NCI-H1417 (cell line): ENCODE measurements around the gene RPL18A.

Experiments used
- DNase-seq, 3 experiments: peaks; one replicate each; lab custom pipeline; 2025; lab: John Stamatoyannopoulos, UW

Gene RPL18A

DNA sequence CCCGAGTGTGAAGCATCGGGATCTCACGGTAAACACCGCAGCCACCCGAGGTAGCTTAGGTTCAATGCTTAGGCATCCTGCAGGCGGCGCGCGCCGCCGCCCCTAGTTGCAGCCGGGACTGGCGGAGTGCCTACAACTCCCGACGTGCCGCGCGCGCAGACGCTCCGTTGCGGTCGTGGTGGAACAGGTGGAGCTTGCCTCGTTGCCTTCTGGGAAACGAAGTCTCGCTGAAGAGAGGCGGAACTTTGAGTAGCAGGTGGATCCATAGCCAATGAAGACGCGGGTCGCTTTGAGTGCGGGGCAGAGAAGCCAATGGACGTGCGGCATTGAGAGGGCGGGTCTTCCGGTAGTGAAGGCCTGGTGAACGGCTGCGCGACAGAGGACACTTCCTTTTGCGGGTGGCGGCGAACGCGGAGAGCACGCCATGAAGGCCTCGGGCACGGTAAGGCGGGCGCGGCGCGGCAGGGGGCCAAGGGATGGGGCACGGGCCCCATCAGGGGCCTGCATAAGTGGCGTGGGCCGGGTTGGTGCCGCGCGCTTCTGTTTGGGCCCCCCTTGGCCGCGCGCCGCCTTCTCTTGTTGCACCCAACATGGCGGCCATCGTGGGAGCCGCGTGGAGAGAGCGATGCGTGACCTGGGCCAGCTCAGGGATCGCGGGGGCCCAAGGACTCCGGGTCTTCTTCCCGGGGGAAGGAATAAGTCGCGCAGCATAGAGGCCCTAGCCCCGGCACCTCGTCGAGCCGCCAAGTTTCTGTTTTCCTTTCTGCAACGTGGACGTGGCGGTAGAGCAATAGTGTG, at the start of gene RPL18A:
RPL18A (plus strand) TSS at position 378 of the 798 bp plus-strand sequence; CDS start at position 425, 47 bp downstream.
- DNase-seq = peak; percentile 97 to 100 (median 98)

GRCh38 chr19:17811103-17811502, 48.6 kb upstream of the RPL18A start:
- DNase-seq = no peak

DNA sequence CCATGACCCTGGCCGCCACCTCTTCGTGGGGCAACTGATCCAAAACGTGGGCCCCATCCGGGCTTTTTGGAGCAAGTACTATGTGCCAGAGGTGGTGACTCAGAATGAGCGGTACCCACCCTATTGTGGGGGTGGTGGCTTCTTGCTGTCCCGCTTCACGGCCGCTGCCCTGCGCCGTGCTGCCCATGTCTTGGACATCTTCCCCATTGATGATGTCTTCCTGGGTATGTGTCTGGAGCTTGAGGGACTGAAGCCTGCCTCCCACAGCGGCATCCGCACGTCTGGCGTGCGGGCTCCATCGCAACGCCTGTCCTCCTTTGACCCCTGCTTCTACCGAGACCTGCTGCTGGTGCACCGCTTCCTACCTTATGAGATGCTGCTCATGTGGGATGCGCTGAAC, 48.0 kb upstream of the RPL18A start:
- no peak for DNase-seq

- no peak for DNase-seq
Measured at GRCh38 chr19:17812099-17812498, 47.6 kb upstream of the RPL18A start.

GRCh38 chr19:17817668-17818363, 41.9 kb upstream of the RPL18A start:
- DNase-seq = no peak

DNA sequence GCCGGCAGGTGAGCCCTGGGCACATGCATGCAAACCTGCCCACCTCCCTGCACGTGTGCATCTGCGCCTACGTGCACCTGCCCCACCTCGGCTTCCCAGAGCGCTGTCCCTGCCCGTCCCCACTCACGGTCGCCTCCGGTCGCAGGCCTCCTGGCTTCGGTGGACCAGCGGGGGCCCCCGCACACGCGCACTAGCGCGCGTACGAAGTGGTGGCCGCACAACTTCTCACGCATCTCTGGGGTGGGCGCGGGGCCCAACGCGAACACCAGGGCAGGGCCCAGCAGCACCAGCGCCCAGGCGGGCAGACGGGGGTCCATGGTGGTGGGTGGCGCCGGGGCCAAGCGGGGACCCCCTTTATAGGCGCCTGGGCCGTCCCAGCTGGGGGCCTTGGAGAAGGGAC, 38.5 kb upstream of the RPL18A start, which contains the start of gene INSL3:
INSL3 (minus strand) TSS at position 330 of the 400 bp plus-strand sequence; CDS start at position 317, 13 bp downstream.
- no peak for DNase-seq

GRCh38 chr19:17824339-17824738, 35.4 kb upstream of the RPL18A start:
- DNase-seq = no peak

- DNase-seq = no peak
Measured at GRCh38 chr19:17826508-17827056, 33.1 kb upstream of the RPL18A start.

GRCh38 chr19:17829855-17830566, 29.7 kb upstream of the RPL18A start:
- peak; percentile 42 to 74 (median 69) for DNase-seq

GRCh38 chr19:17830567-17831418, 28.9 kb upstream of the RPL18A start:
- peak; percentile 73 to 86 (median 74) for DNase-seq

GRCh38 chr19:17831419-17831888, 28.3 kb upstream of the RPL18A start:
- peak in 2 of 3 experiments; percentile 23 to 43 for DNase-seq

DNA sequence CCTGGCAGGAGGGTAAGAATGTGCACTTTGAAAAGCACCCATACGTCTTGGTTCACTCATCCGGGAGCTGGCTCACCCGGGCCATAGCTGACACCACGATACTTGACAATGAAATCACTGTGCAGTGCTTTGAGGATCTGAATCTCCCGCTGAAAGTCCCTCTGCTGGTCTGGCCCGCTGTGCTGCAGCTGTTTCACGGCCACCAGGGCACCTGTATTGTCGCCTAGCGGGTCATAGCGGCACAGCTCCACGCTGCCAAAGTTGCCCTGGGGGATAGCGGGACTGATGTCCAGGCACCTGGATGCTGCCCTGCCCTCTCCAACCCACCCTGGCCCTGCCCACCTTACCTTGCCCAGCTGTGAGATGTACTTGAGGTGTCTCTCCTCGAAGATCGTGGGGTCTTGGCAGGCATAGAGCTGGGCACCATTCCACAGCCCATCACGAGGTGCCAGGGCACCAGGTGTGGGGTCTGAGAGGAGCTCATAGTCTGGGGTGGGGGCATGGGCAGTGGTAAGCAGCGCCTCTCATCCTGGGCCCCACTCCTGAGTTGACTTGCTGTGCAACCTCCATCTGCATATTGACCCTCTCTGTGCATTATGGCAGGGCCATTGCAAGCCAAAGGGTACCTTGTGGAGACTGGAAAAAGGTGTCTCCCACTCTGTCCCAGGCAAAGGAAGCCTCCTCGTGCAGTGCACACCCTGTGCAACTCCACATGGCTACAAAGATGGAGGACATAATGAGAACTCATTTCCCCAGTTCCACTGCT, 27.1 kb upstream of the RPL18A start:
- no peak for DNase-seq

GRCh38 chr19:17834350-17835181, 25.1 kb upstream of the RPL18A start:
- DNase-seq = no peak

GRCh38 chr19:17835182-17836006, 24.3 kb upstream of the RPL18A start:
- no peak for DNase-seq

- no peak for DNase-seq
Measured at GRCh38 chr19:17836530-17836929, 23.2 kb upstream of the RPL18A start.

- DNase-seq = no peak
Measured at GRCh38 chr19:17837972-17838371, 21.7 kb upstream of the RPL18A start.

DNA sequence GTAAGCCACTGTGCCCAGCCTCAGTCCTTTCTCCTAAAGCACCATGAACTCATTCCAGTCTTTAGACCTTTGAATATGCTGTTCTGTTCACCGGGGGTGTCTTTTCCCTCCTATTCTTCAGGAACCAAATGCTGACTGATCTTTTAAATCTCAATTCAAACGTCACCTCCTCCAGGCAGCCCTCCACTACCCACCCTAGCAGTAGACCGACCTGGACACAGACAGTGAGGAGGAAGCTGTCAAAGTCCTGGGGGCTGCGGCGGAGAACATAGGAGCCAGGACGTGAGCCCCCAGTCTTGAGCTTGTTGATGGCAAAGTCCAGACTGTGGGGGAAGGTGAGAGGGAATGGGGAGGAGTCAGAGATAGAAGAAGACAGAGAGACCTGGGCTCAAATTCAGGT, 19.7 kb upstream of the RPL18A start:
- no peak for DNase-seq

- no peak for DNase-seq
Measured at GRCh38 chr19:17841371-17841809, 18.3 kb upstream of the RPL18A start.
